Activated CD4-positive, CD25-positive, alpha-beta regulatory T cell treated with anti-CD3 and anti-CD28 coated beads, Interleukin-2, amount 50 U/mL, for 16 hours (primary cell): ENCODE data around the gene KRT222.

Experiments
- DNase-seq: peaks from one replicate; pipeline ENCODE4 v3.0.0-alpha.2; 2020; ENCODE audit warnings: low read depth, low spot score

KRT222 gene

GRCh38 chr17:40615068-40615840, 49.7 kb downstream of the KRT222 start:
- DNase-seq: no peak

GRCh38 chr17:40614431-40615067, 50.4 kb downstream of the KRT222 start:
- DNase-seq: no peak

- no peak for DNase-seq
Observed at GRCh38 chr17:40613467-40614154, 51.4 kb downstream of the KRT222 start.

- peak; percentile 44 for DNase-seq
Observed at GRCh38 chr17:40612599-40613244, 52.3 kb downstream of the KRT222 start.

- no peak for DNase-seq
Observed at GRCh38 chr17:40611840-40612474, 53.0 kb downstream of the KRT222 start.

- no peak for DNase-seq
Observed at GRCh38 chr17:40610359-40610758, 54.6 kb downstream of the KRT222 start.

- DNase-seq: no peak
Observed at GRCh38 chr17:40608061-40608581, 56.9 kb downstream of the KRT222 start.

GRCh38 chr17:40607641-40608040, 57.3 kb downstream of the KRT222 start:
- DNase-seq: no peak

GRCh38 chr17:40606548-40607353, 58.2 kb downstream of the KRT222 start:
- no peak for DNase-seq

- DNase-seq: peak; percentile 55
Observed at GRCh38 chr17:40605306-40605705, 59.7 kb downstream of the KRT222 start.
